Heart right ventricle (tissue), 16 donors: ENCODE measurements around the gene CYTH1. TPM values are rescaled to one million over a fixed set of nuclear protein-coding genes. Genes with fewer than 3 reads are reported as not detected.

ENCODE experiments used
- ATAC-seq, 8 donors: fragments of 200-7000 bp; cut with Tn5 transposase; one replicate each; pipeline ENCODE4 v1.9.1; 2020; ENCODE audit warnings: mild to moderate bottlenecking in 8 of 8, moderate library complexity in 8 of 8, moderate number of reproducible peaks in 1 of 8
- DNase-seq, 2 donors: peaks; one replicate each; pipeline ENCODE4 v3.0.0-alpha.2; 2020
- H3K27ac ChIP-seq, 10 donors: fragments of 200-600 bp; sonication (generic) in 2 of 10; one replicate each; pipeline versions ENCODE4 v1.5.0 to v1.8.0; 2020 to 2022; ENCODE audit warnings: mild to moderate bottlenecking in 3 of 10
- H3K27me3 ChIP-seq, 7 donors: fragments of 200-600 bp; one replicate each; pipeline ENCODE4 v1.8.0; 2021 to 2022; ENCODE audit warnings: mild to moderate bottlenecking in 2 of 7
- H3K36me3 ChIP-seq, 9 donors: fragments of 200-600 bp; sonication (generic) in 1 of 9; one replicate each; pipeline versions ENCODE4 v1.5.0 to v1.8.0; 2020 to 2022; ENCODE audit warnings: mild to moderate bottlenecking in 2 of 9
- H3K4me1 ChIP-seq, 9 donors: fragments of 200-600 bp; sonication (generic) in 1 of 9; one replicate each; pipeline versions ENCODE4 v1.5.0 to v1.8.0; 2020 to 2022; ENCODE audit warnings: mild to moderate bottlenecking in 4 of 9
- H3K4me3 ChIP-seq, 10 donors: fragments of 200-600 bp; sonication (generic) in 2 of 10; one replicate each; pipeline versions ENCODE4 v1.5.0 to v1.8.0; 2020 to 2022; ENCODE audit warnings: mild to moderate bottlenecking in 7 of 10, moderate library complexity in 2 of 10
- H3K9me3 ChIP-seq, 11 donors: fragments of 200-600 bp in 10 of 11; sonication (generic) in 2 of 11; one replicate each; pipeline versions ENCODE4 v1.5.0 to v1.8.0; 2013 to 2022; ENCODE audit warnings: mild to moderate bottlenecking in 2 of 11, control low read depth in 1 of 11, moderate library complexity in 1 of 11
- CTCF ChIP-seq, 9 donors: fragments of 200-600 bp; sonication (generic) in 2 of 9; IDR thresholded peaks; one replicate each; pipeline versions ENCODE4 v1.5.0 to v1.8.0; 2021 to 2022; ENCODE audit warnings: antibody characterized with exemption in 9 of 9, mild to moderate bottlenecking in 5 of 9, moderate library complexity in 1 of 9
- WGBS, 2 donors: extraction: QIAGEN DNeasy Blood & Tissue Kit; methylation state at CpG; one replicate each; pipeline ENCODE4 v1.1.7; 2013; ENCODE audit warnings: inconsistent platforms in 1 of 2; 5-methylcytosine and 5-hydroxymethylcytosine counted together
- intact Hi-C, 10 donors: fragments of 100-400 bp; cut with DNase I; formaldehyde crosslinking; loops; one replicate each; pipeline versions ENCODE4 v1.11.1 to v1.14.2; 2022
- polyA plus RNA-seq, 2 donors: library from polyadenylated mRNA; stranded (reverse); fragments of 200-250 nt; gene quantifications; one replicate each; pipeline ENCODE4 v1.2.3, GENCODE V29; 2013
- total RNA-seq, 10 donors: library from RNA; stranded (reverse); fragmentation: NEBNext Ultra II Directional in 3 of 10; extraction: Animal tissue kit (Norgen Biotek cat#: 25700) in 3 of 10; gene quantifications; one replicate each; pipeline versions ENCODE4 v1.2.1 to v1.2.4, GENCODE V29; 2021 to 2023
- donor health status: Arrhythmogenic right ventricular cardiomyopathy.
- donor health status: ischemic (EF 13 %, LVEDD 7.1; RV severe dilation, severe dysfunction).
- donor health status: healthy with polysubstance abuse.
- donor health status: DM: no; HTN: yes; CAD: no.
- donor health status: DM: no; HTN: no; CAD: no.
- donor health status: ischemic (EF 25% LVEDD 6.9; RV normal size, moderate dysfunction).
- donor health status: ischemic (EF 25% LVEDD 5.7; RV mildly dilated, moderate dysfunction).
- donor health status: healthy.
- donor health status: DM: yes; HTN: yes; CAD: no.
- donor health status: Ischemic cardiomyopathy.
- donor health status: ischemic (EF 35%, LVEDD 5.7; RV mildly dilated, moderate dysfunction).
- donor health status: nonischemic (EF 11% LVEDD 7.7; RV severe dilation, severe dysfunction).
- donor health status: DM: yes; HTN: yes; CAD: no.
- donor health status: PGD.
- donor health status: ischemic (EF 29% LVEDD 5.4; RV normal size, mild dysfunction).
- donor health status: nonischemic (EF 23%, LVEDD 6.1; RV moderate dilation, normal function).

The CYTH1 gene
- total and polyA plus RNA-seq, 12 donors = 22.3 to 46.9 (median 32.5) TPM

- intact Hi-C loops = loop anchor here in 1 of 10 donors (5.0 kb wide), 1 partner anchor 37 kb away; no protein-coding TSS in a partner anchor
- H3K9me3 ChIP-seq = no peaks in the 10 kb centered on the region
- peaks cover 2 to 67% (median 40%) of the 10 kb centered on the region in 9 donors for H3K4me1 ChIP-seq
- ATAC-seq (no peak), DNase-seq (no peak)
- peaks cover 0 to 45% (median 0%) of the 10 kb centered on the region in 9 donors for H3K36me3 ChIP-seq
- 93 to 96% methylated on average over 4 of the region's 4 CpGs for WGBS, 2 donors
- H3K27ac ChIP-seq = no peak overlapping the region
- no peaks in the 10 kb centered on the region for H3K27me3 ChIP-seq
- no peak overlapping the region for H3K4me3 ChIP-seq
- TF ChIP-seq CTCF (IDR thresholded peaks at IDR 0.05) = no peak
Observed at GRCh38 chr17:78710607-78711006, 71.5 kb downstream of the CYTH1 start.

GRCh38 chr17:78709751-78710181 is 72.3 kb downstream of the CYTH1 start:
- Histone ChIP-seq H3K4me3 (no peak overlapping the region), H3K27ac (peak overlapping the region in 2 of 10 donors; percentile 6 to 38), H3K36me3 (peaks cover 0 to 53% (median 0%) of the 10 kb centered on the region in 9 donors), H3K27me3 (no peaks in the 10 kb centered on the region), H3K4me1 (peaks cover 0 to 59% (median 34%) of the 10 kb centered on the region in 9 donors), H3K9me3 (no peaks in the 10 kb centered on the region)
- no peak for TF ChIP-seq CTCF (IDR thresholded peaks at IDR 0.05)
- DNase-seq (no peak), ATAC-seq (peak in 1 of 8 donors; percentile 12)
- intact Hi-C loops = loop anchor here in 8 of 10 donors (2.0 to 10.0 kb wide), 5 partner anchors 38 to 215 kb away; no protein-coding TSS in a partner anchor
- 60 to 72% methylated on average over 4 of the region's 4 CpGs for WGBS, 2 donors

- peaks cover 0 to 55% (median 31%) of the 10 kb centered on the region in 9 donors for H3K4me1 ChIP-seq
- H3K27me3 ChIP-seq = no peaks in the 10 kb centered on the region
- no peak overlapping the region for H3K4me3 ChIP-seq
- intact Hi-C loops = loop anchor here in 8 of 10 donors (2.0 to 10.0 kb wide), 5 partner anchors 38 to 214 kb away; no protein-coding TSS in a partner anchor
- ATAC-seq (peak in 5 of 8 donors; percentile 9 to 21 (median 20)), DNase-seq (no peak)
- no peak for TF ChIP-seq CTCF (IDR thresholded peaks at IDR 0.05)
- peaks cover 0 to 59% (median 0%) of the 10 kb centered on the region in 9 donors for H3K36me3 ChIP-seq
- no peaks in the 10 kb centered on the region for H3K9me3 ChIP-seq
- WGBS, 2 donors = 81 to 87% methylated on average over 10 of the region's 10 CpGs
- peak overlapping the region in 2 of 10 donors; percentile 9 to 38 for H3K27ac ChIP-seq
Observed at GRCh38 chr17:78709119-78709681, 72.9 kb downstream of the CYTH1 start.

GRCh38 chr17:78708510-78708973 is 73.5 kb downstream of the CYTH1 start:
- peak; percentile 58 to 64 for DNase-seq
- whole genome bisulfite sequencing, 2 donors = 13 to 17% methylated on average over 6 of the region's 6 CpGs
- no peaks in the 10 kb centered on the region for H3K9me3 ChIP-seq
- no peaks in the 10 kb centered on the region for H3K27me3 ChIP-seq
- intact Hi-C loops = loop anchor here in 9 of 10 donors (1.0 to 10.0 kb wide), 6 partner anchors 39 to 214 kb away; no protein-coding TSS in a partner anchor
- ATAC-seq = peak; percentile 75 to 89 (median 88)
- peak overlapping the region in 2 of 10 donors; percentile 9 to 38 for H3K27ac ChIP-seq
- peaks cover 0 to 51% (median 31%) of the 10 kb centered on the region in 9 donors for H3K4me1 ChIP-seq
- peaks cover 0 to 65% (median 0%) of the 10 kb centered on the region in 9 donors for H3K36me3 ChIP-seq
- peak; percentile 74 to 91 (median 83) for TF ChIP-seq CTCF (IDR thresholded peaks at IDR 0.05)
- no peak overlapping the region for H3K4me3 ChIP-seq
